Measurements from ENCODE around the gene FBXL5. TPM values are rescaled to one million over a fixed set of nuclear protein-coding genes. Genes with fewer than 3 reads are reported as not detected.

Gene FBXL5
- total RNA-seq, 4 donors from 2014 or later, result 95.9 to 191 (median 159) TPM

DNA sequence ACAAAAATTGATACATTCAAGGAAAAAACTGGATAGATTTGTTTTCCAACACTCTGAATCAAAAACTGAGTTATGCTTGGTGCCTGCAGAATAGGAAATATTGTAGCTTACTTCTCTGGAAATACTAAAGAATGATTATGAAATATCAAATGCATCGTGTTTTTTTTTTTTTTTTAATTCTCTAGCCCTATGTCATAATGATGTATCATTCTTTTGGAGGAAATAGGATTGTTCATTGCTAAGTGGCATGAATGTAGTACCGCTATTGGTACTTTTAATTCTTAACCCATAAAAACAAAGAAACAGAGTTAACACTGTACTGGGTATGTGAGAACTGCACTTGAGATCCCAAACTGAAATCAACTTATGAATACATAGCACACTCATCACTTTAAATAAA is 18.9 kb upstream of the FBXL5 start:
- ATAC-seq, result no peak
- H3K4me3 ChIP-seq, result no peak overlapping the region
- H3K27ac ChIP-seq, result no peak overlapping the region
- no peaks in the 10 kb centered on the region for H3K27me3 ChIP-seq
- TF ChIP-seq EP300 (IDR thresholded peaks at IDR 0.05), result no peak
- 83 to 96% methylated on average over 2 of the region's 2 CpGs for WGBS, 2 donors (ENCODE audit: low coverage in 1 of 2)
- H3K4me1 ChIP-seq, result no peaks in the 10 kb centered on the region
- no peaks in the 10 kb centered on the region for H3K9me3 ChIP-seq
- H3K36me3 ChIP-seq, result no peaks in the 10 kb centered on the region

DNA sequence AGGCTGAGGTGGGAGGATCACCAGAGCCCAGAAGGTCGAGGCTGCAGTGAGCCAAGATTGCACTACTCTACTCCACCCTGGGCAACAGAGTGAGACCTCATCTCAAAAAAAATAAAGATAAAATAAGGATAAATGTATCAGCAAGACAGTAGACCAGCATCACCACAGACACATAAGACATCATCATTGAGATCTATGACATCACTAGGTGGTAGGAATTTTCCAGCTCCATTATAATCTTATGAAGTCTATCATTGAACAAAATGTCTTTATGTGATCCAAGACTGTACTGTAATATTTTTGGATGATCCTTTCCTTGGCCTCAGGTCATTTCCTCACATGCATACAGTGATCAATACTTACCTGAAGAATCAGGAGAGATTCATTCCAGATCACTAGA is 18.2 kb upstream of the FBXL5 start:
- WGBS, 2 donors (ENCODE audit: low coverage in 1 of 2), result 83% methylated on average over 1 of the region's 1 CpG
- ATAC-seq, result no peak
- no peaks in the 10 kb centered on the region for H3K27me3 ChIP-seq
- H3K4me3 ChIP-seq, result no peak overlapping the region
- H3K27ac ChIP-seq, result no peak overlapping the region
- H3K4me1 ChIP-seq, result no peaks in the 10 kb centered on the region
- no peaks in the 10 kb centered on the region for H3K36me3 ChIP-seq
- no peaks in the 10 kb centered on the region for H3K9me3 ChIP-seq
- no peak for TF ChIP-seq POLR2A (IDR thresholded peaks at IDR 0.05)
- TF ChIP-seq EP300 (IDR thresholded peaks at IDR 0.05), result no peak
- no peak for TF ChIP-seq CTCF (IDR thresholded peaks at IDR 0.05)
- TF ChIP-seq POLR2AphosphoS5 (IDR thresholded peaks at IDR 0.05), result no peak

GRCh38 chr4:15672101-15672500 is 16.9 kb upstream of the FBXL5 start:
- H3K4me3 ChIP-seq, result no peak overlapping the region
- no peaks in the 10 kb centered on the region for H3K27me3 ChIP-seq
- no peaks in the 10 kb centered on the region for H3K9me3 ChIP-seq
- no peak overlapping the region for H3K27ac ChIP-seq
- no peaks in the 10 kb centered on the region for H3K4me1 ChIP-seq
- WGBS, 2 donors (ENCODE audit: low coverage in 1 of 2), result 93 to 100% methylated on average over 1 to 3 of the region's 3 CpGs
- no peaks in the 10 kb centered on the region for H3K36me3 ChIP-seq
- no peak for ATAC-seq
- TF ChIP-seq POLR2AphosphoS5 (IDR thresholded peaks at IDR 0.05) (no peak), EP300 (IDR thresholded peaks at IDR 0.05) (no peak), CTCF (IDR thresholded peaks at IDR 0.05) (no peak), POLR2A (IDR thresholded peaks at IDR 0.05) (no peak)

DNA sequence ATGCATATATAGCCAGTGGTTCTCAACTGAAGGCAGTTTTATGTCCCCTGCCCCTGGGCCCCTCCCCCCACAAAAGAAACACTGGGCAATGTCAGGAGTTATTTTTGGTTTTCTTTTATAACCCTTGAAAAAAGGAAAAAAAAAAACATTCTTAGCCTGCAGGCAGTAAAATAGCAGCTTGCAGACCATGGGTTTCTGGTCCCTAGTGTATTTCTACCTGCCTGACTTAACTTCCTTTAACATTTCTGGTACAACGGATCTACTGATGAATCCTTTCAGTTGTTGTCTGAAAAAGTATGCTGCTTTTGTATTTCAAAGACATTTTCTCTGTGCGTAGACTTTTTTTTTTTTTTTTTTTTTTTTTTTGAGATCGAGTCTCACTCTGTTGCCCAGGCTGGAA is 15.4 kb upstream of the FBXL5 start:
- ATAC-seq, result no peak
- H3K4me1 ChIP-seq, result no peaks in the 10 kb centered on the region
- no peak overlapping the region for H3K4me3 ChIP-seq
- TF ChIP-seq CTCF (IDR thresholded peaks at IDR 0.05) (no peak), POLR2AphosphoS5 (IDR thresholded peaks at IDR 0.05) (no peak), EP300 (IDR thresholded peaks at IDR 0.05) (no peak), POLR2A (IDR thresholded peaks at IDR 0.05) (no peak)
- no peaks in the 10 kb centered on the region for H3K9me3 ChIP-seq
- no peak overlapping the region for H3K27ac ChIP-seq
- H3K27me3 ChIP-seq, result no peaks in the 10 kb centered on the region
- no peaks in the 10 kb centered on the region for H3K36me3 ChIP-seq
- WGBS, 2 donors (ENCODE audit: low coverage in 1 of 2), result 86 to 90% methylated on average over 3 of the region's 3 CpGs

DNA sequence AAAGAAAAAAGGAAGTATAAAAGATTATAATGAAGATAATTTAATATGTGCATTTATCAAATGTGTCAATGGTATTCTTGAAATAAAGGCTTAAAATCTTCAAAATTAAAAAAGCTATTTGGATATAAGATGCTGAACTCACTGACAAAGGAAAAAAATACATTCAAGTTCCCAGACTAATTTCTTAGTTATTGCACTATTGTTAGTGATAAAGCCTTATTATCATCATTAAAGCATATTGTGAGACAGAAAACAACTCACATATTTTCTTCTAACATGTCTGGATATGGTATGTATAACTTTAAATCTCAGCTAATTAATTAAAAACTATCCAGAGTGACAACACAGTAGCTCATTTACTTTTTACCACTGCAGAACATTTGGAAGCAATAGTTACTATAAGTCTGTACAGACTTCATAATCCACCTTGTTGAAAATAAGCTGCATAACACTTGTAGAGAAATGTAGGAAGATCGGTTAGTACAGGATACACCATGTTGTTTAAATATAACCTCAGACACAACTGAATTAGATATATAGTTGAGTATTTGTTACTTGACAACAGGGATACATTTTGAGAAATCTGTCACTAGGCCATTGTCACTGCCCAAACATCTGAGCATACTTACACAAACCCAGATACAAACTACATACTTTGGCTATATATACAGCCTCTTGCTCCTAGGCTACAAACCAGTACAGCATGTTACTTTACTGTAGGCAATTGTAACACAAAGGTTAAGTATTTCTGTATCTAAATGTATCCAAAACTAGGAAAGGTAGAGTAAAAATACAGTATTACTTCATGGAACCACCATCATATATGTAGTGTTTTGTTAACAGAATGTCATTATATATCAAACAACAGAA is 13.6 kb upstream of the FBXL5 start:
- Histone ChIP-seq H3K4me3 (no peak overlapping the region), H3K27ac (no peak overlapping the region), H3K36me3 (no peaks in the 10 kb centered on the region), H3K4me1 (no peaks in the 10 kb centered on the region), H3K27me3 (no peaks in the 10 kb centered on the region), H3K9me3 (no peaks in the 10 kb centered on the region)
- no peak for TF ChIP-seq CTCF (IDR thresholded peaks at IDR 0.05)
- TF ChIP-seq POLR2AphosphoS5 (IDR thresholded peaks at IDR 0.05), result no peak
- TF ChIP-seq EP300 (IDR thresholded peaks at IDR 0.05), result no peak
- TF ChIP-seq POLR2A (IDR thresholded peaks at IDR 0.05), result no peak
- ATAC-seq, result no peak
- whole genome bisulfite sequencing, 2 donors (ENCODE audit: low coverage in 1 of 2), result 57 to 58% methylated on average over 1 of the region's 1 CpG
